ENCODE measurements around the gene ASCC1.

DNA sequence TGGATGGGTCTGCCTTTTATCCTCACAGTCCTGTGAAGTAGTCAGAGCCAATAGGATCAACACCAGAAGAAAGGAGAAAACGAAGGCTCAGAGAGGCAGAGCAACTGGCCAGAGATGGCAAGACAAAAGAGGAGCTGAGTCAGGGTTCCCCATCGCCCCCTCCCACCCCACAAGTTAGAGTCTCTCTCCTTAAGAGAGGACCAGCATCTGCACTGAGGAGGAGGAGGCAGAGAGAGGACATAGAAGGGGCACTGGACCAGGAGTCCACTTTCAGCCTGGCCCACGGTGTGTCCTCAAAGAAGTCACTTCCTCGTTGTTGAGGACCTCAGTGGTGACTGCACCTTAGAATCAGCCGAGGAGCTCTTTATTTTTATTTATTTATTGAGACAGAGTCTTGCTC is 139.3 kb downstream of the ASCC1 start:
- TF ChIP-seq, protein P1, sequence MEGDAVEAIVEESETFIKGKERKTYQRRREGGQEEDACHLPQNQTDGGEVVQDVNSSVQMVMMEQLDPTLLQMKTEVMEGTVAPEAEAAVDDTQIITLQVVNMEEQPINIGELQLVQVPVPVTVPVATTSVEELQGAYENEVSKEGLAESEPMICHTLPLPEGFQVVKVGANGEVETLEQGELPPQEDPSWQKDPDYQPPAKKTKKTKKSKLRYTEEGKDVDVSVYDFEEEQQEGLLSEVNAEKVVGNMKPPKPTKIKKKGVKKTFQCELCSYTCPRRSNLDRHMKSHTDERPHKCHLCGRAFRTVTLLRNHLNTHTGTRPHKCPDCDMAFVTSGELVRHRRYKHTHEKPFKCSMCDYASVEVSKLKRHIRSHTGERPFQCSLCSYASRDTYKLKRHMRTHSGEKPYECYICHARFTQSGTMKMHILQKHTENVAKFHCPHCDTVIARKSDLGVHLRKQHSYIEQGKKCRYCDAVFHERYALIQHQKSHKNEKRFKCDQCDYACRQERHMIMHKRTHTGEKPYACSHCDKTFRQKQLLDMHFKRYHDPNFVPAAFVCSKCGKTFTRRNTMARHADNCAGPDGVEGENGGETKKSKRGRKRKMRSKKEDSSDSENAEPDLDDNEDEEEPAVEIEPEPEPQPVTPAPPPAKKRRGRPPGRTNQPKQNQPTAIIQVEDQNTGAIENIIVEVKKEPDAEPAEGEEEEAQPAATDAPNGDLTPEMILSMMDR (conservative IDR thresholded peaks at IDR 0.05): no peak
- no peak for TF ChIP-seq ZFX (IDR thresholded peaks at IDR 0.05)
